Inflammatory macrophage treated with lipopolysaccharide for 1 hour (primary cell): ENCODE data around the gene RCBTB1.
A peak's percentile ranks its signal among the peaks of the same experiment; 100 is the strongest.
"Not testable (repeated sequence)": the region's sequence is repeated elsewhere in the genome, so short reads cannot be mapped to it uniquely, and the experiment has no call there.

Source experiments
- DNase-seq, 2 donors: peaks; one replicate each; pipeline ENCODE4 v3.0.0-alpha.2; 2020 to 2022

RCBTB1 gene

DNA sequence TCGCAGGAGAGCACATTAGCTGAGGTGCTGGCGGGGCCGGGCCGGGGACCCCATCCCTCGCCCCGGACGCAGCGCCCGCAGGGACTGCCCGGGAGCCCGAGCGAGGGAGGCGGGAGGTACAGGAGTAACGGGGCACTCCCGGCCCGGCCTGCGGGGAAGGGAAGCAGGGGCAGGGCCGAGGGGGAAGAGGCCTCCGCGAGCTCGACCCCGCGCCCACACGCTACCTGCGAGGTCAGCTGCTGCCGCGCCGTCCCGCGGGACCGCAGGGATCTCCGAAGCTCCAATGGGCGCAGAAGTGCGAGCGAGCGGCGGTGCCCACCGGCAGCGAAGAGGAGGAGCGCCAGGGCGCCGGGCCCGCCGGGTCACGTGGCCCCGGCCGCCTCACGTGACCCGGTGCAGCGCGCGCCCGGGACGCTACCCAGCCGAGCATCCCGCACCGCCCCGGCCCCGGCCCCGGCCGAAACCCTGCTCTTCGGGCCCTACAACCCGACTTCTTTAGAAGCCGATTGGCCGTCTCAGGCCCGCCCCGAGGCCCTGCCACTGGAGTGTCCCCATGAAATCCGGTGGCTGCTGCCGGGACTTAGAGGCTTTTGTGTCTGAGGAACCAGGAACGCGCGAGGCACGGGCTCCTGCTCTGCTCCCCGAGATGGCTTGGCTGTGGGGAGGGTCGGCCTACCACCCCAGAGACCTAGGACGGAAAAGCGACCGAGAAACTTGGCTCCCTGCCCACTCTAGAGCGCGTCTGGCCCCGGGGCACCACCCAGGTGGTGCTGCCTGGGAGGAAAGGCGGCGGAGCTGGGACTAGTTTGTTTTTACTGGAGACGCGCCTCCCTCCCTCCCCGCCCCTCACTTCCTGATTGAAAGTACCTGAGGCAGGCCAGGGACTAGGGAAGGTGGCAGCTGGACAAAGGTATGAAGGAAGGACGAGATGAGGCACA lies at the start of gene RCBTB1:
TSS of gene RCBTB1 (minus strand) at position 339 of the 938 bp plus-strand sequence. CDS start 18,279 bp downstream, outside the sequence.
- peak; percentile 40 to 54 for DNase-seq

- peak in 1 of 2 donors; percentile 80 for DNase-seq
Observed at GRCh38 chr13:49633710-49634109, 48.4 kb upstream of the RCBTB1 start.

DNA sequence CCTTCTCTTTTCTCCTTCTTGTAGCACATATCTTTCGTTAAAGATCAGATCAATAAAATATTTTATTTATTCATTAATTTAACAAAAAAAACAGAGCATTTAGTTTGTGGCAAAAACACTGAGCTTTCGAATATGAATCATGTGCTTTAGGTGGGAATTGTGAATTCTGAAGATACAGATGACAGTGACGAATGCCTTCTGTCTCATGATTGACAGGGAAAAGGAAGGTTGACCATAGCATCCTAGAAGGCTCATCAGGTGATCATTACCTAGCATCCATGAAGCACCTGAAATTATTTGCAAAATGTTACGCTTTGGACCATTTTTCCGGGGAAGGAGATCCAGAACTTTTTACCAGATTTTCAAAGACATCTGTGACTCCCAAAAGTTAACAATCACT lies 46.8 kb upstream of the RCBTB1 start:
- no peak for DNase-seq

GRCh38 chr13:49630580-49630979 lies 45.2 kb upstream of the RCBTB1 start:
- DNase-seq: no peak

- no peak for DNase-seq
Observed at GRCh38 chr13:49629947-49630346, 44.6 kb upstream of the RCBTB1 start.

DNA sequence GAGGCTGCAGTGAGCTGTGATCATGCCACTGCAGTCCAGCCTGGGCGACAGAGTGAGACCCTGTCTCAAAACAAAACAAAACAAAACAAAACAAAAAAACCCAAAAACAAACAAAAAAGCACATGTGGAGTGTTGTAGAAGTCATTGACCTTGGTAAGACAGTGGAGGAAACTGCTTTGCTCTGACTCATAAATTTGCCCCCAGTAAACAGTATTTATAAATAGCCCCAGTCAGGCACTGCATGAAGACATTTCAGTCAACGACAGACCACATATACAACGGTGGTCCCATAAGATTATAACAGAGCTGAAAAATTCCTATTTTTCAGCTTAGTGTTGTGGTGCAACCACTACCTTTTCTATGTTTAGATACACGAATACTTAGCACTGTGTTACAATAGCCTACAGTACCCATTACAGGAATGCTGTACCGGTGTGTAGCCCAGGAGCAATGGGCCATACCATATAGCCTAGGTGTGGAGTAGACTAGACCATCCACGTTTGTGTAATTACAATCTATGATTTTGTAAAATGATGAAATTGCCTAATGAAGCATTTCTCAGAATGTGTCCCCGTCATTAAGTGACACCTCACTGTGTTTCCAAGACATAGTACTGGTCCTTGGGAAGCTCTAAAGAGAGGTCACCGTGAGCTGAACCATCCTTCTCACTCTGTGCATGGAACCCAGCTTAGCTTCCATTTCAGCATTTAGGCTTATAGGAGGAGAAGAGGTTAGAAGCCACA lies 44.0 kb upstream of the RCBTB1 start:
- no peak for DNase-seq

DNA sequence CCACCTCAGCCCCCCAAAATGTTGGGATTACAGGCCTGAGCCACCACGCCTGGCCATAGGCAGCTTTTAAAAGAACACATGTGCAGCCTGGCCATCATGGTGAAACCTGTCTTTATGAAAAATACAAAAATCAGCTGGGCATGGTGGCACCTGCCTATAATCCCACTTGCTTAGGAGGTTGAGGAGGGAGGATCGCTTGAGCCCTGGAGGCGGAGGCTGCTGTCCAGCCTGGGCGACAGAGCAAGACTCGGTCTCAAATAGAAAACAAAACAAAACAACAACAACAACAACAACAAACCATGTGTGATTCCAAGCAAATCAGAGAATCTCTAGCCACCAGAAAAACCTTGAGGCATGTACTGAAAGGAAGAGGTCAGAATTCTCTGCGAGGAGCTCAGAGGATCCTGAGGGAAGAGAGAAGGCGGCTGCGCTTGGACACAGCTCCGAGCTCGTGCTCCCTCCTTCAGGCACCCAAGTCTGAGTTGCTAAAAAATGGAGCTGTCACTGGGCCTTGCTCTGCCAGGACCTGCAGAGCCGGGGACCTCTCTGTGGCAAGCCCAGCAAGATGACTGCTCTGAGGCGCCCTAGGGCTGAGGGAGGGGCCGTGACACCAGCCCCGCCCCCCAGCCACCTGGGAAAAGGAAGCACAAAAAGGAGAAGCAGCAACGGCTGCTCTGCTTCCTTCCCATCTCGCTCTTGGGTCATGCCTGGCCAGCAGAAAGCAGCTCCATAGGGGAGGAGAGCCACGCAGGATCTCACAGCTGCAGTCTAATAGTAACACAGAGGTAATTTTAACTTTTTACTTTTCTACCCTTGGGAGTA lies 42.7 kb upstream of the RCBTB1 start, which contains the start of gene ARL11:
TSS of gene ARL11 (plus strand) at position 677 of the 822 bp plus-strand sequence. CDS start 1,941 bp downstream, outside the sequence.
- peak; percentile 79 for DNase-seq

- peak; percentile 47 to 70 for DNase-seq
Observed at GRCh38 chr13:49625392-49626079, 40.2 kb upstream of the RCBTB1 start.

DNA sequence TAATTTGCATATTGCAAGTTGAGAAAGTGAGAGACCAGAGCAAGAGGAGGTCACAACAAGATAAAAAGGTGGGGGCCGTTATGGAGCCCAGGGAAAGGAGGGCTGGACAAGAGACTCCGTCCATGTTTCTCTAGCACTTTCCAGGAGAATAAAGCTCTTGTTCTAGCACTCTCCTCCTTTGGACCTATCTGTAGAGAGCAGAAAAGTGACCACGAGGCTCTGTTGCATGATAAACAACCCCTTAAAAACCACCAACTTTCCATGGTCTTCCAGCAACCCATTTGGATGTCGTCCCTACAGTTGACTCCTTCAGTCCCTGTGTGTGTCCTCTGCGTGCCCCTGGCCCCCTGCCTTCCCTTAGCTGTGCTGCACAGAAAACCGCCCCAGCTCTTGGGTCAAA lies 38.9 kb upstream of the RCBTB1 start:
- no peak for DNase-seq

GRCh38 chr13:49622174-49622946 lies 37.0 kb upstream of the RCBTB1 start:
- DNase-seq: no peak

DNA sequence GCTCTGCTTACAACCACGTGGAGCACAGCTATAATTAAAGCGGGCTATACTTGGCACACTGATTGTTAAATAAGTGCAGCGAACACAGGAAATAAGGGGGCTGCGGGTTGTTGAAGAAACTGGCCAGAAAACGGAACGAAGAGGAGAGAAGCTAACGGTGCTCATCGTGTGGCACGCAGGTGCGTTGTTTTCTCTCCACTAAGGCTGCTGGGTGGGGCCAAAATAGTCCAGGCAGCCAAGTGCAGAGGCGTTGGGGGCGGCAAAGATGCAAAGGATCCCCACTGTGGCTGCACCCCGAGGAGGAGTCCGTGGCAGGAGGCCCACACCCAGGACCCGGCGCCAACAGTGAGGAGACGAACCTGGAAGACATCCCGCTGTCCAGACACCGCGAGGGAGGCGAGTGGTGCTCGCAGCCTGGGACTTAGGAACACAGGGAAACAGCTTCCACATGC lies 34.8 kb upstream of the RCBTB1 start:
- no peak for DNase-seq

- no peak for DNase-seq
Observed at GRCh38 chr13:49616676-49617065, 31.3 kb upstream of the RCBTB1 start.

GRCh38 chr13:49615836-49616675 lies 30.7 kb upstream of the RCBTB1 start:
- no peak for DNase-seq

DNA sequence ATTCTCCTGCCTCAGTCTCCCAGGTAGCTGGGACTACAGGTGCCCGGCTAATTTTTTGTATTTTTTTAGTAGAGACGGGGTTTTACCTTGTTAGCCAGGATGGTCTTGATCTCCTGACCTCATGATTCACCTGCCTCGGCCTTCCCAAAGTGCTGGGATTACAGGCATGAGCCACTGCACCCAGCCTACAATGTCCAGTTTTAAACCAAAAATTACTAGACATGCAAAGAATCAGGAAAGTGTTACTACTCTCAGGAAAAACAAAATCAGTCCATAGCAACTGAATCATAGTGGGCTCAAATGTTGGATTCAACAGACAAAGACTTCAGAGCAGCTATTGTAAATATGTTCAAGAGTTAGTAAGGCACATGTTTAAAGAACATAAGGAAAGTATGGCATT lies 26.7 kb upstream of the RCBTB1 start:
- DNase-seq: not testable (repeated sequence)

DNA sequence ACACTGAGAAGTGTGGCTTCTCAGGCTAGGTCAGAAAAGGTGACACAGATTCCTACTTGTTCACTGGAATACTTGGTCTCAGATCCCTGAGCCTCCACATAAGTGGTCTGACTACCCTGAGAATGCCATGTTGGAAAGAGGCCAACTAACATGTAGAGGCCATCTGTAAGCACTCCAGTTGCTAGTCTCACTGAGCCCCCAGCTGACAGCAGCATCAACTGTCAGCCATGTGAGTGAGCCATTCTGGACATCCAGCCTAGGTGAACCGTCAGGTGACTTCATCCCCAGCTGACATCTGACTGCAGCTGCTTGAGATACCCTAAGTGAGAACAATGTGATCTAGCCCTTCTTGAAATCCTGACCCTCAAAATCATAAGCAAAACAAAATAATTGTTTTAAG lies 24.8 kb upstream of the RCBTB1 start:
- DNase-seq: no peak

DNA sequence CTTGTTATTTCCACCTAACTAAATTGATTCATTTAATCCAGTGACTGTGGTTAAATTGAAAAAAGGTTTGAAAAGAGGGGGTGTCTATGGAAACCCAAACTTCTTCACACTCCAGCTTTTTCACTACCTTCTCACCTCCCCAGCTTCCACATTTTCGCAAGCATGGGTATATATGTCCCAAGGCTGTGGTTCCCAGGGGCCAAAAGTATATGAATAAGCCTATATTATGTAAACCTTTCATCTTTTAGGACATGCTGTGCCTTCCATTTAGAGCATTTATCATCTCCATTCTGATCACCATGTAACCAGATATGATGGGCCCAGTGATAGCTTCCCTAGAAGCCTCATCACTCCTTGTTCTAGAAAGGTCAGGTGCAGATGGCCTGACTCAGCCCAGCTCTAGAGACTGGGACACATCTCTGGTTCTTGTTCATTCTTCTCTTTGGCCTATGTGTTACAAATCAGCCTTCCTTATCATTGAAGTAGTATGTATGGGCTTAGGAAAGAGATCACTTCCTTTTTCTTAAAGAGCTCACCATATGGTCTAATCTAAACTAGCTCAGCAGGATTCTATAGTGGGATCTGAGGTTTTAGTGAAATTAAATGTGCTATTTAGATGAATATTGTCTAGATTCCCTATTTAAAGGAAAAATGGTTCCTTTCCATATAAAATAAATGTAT lies 23.4 kb upstream of the RCBTB1 start:
- DNase-seq: peak; percentile 49 to 64

GRCh38 chr13:49607761-49608160 lies 22.4 kb upstream of the RCBTB1 start:
- DNase-seq: no peak

GRCh38 chr13:49606747-49607648 lies 21.6 kb upstream of the RCBTB1 start:
- DNase-seq: peak; percentile 81 to 89

- no peak for DNase-seq
Observed at GRCh38 chr13:49604570-49604969, 19.2 kb upstream of the RCBTB1 start.
